Anterior cingulate cortex (tissue), 58 donors: ENCODE results near the gene NDFIP1.
A peak's percentile ranks its signal among the peaks of the same experiment; 100 is the strongest.

ENCODE experiments used
- DNase-seq, 58 donors: peaks; one replicate each; lab custom pipeline; 2025; lab: John Stamatoyannopoulos, UW

NDFIP1 gene

GRCh38 chr5:142115937-142116614 is 7.5 kb downstream of the NDFIP1 start:
- DNase-seq = no peak

- DNase-seq = no peak
These were observed 9.1 kb downstream of the NDFIP1 start for GRCh38 chr5:142117579-142118151.

DNA sequence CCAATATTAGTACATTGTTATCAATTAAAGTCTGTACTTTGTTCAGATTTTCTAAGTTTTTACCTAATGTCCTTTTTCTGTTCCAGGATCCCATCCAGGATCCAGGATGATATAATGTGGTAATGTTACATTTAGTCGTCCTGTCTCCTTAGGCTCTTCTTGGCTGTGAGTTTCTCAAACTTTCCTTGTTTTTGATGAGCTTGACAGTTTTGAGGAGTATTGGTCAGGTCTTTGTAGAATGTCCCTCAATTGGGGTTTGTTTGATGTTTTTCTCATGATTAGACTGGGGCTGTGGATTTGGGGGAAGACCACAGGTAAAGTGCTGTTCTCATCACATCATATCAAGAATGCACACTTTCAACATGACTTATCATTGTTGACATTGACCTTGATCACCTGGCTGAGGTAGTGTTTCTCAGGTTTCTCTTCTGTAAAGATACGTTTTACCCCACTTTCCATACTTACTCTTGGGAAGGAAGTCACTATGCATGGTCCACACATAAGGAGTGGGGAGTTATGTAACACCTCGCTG is 9.6 kb downstream of the NDFIP1 start:
- no peak for DNase-seq

GRCh38 chr5:142119051-142119625 is 10.6 kb downstream of the NDFIP1 start:
- DNase-seq = no peak

DNA sequence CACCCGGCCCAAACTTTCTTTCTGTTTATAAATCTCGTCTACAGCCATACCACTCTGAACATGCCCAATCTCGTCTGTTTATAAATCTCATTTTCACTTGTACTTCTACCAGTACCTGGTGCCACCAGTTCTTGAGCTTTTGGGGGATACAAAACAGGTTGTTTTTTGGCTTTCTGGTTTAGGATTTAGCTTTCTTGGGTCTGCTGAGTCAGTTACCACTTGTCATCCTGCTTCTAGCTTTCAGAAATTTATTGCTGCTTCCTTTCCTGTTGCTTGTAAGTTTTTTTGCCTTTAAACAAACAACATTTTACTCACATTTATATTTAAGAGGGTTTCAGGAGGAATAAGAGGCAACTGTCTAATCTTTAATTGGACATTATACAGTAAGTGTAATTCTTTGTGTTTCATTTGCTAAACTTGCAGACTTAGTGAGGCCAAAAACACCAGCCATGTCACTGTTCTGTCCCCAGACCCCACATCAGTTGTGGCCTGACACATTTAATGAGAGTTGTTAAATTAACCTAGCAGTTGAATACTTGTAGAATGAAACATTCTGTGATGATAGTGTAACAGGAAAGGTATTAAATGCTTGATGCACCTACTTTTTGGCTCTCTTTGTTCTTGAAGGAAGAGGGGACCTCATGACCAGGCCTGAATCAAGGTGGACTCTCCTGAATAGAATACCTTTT is 11.8 kb downstream of the NDFIP1 start:
- no peak for DNase-seq

DNA sequence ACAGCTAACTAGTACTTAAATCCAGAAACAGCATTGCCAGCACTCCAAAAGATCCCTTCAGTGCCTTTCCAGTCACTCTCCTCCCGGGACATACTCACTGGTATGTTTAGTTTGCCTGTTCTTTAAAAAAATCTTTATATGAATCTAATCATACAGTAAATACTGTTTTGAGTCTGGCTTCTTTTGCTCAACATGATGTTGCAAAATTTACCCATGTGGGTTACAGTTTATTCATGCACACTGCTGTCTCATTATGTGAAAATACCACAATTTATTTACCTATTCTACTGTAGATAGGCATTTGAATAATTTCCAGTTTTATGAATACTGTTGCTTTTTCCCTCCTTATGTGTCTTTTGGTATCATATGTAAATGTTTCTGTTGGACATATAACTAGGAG is 13.5 kb downstream of the NDFIP1 start:
- DNase-seq = no peak

DNA sequence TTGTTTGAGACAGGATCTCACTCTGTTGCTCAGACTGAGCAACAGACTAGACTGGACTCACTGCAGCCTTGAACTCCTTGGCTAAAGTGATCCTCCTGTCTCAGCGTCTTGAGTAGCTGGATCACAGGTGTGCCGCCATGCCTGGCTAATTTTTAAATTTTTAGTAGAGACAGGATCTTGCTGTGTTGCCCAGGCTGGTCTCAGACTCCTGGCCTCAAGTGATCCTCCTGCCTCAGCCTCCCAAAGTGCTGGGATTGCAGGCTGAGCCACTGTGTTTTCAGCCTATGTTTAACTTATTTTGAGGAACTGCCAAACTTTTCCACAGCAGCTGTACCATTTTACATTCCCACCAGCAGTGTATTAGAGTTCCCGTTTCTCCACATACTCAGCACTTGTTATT is 16.8 kb downstream of the NDFIP1 start:
- no peak for DNase-seq

- DNase-seq = no peak
These were observed 17.4 kb downstream of the NDFIP1 start for GRCh38 chr5:142125963-142126362.

- DNase-seq = no peak
These were observed 20.2 kb downstream of the NDFIP1 start for GRCh38 chr5:142128675-142129208.

DNA sequence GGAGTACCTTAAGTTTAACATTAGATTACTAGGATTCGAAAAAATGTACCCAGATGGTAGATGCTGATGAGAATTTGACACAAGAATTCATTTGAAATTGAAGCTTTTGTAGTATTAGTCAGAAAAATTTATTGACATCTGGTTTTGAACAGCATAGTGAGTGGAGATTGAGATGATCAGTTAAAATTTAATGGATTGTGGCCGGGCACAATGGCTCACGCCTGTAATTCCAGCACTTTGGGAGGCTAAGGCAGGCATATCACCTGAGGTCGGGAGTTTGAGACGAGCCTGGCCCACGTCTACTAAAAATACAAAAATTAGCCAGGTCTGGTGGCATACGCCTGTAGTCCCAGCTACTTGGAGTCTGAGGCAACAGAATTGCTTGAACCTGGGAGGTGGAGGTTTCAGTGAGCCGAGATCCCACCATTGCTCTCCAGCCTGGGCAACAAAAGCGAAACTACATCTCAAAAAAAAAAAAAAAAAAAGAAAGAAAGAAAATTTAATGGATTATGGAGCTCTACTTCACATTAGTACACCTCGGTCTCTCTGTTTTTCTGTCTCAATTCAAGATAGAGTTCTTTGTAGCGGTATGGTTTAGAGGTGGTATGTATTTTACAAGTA is 21.0 kb downstream of the NDFIP1 start:
- DNase-seq = no peak

- DNase-seq = no peak
These were observed 22.8 kb downstream of the NDFIP1 start for GRCh38 chr5:142131394-142131793.

GRCh38 chr5:142132916-142133315 is 24.3 kb downstream of the NDFIP1 start:
- no peak for DNase-seq

- DNase-seq = no peak
These were observed 25.0 kb downstream of the NDFIP1 start for GRCh38 chr5:142133330-142134206.

DNA sequence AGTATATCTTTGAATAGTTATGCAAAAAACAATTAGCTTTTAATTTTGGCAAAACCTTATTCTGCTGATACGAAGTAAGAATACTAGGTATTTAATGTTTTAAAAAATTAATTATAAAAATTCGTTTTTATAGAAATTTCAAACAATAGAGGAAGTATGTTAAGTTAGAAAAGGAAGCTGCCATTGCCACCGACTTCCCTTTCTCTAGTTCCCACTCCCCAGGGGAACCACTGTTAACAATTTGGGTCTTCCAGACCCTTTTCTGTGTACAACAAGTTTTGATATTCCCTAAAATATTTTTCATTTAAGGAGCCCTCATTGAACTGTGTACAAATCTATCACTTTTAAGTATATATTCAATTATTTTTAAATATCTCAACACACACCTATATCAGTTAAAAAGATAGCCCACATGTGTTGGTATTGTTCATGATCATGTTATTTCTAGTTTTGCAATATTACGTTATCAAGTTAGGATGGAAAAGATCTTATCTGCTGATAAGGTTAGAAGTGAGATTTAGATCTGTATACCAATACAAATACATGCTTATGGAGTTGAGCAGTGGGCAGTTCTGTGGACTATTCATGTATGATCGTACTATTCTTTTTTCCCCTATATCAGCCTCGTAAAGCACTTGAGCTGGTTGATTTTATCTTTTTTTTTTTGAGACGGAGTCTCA is 25.9 kb downstream of the NDFIP1 start:
- no peak for DNase-seq

GRCh38 chr5:142141463-142141862 is 32.9 kb downstream of the NDFIP1 start:
- no peak for DNase-seq

GRCh38 chr5:142143878-142144277 is 35.3 kb downstream of the NDFIP1 start:
- no peak for DNase-seq

- DNase-seq = peak in 27 of 58 donors; percentile 1 to 57 (median 25)
These were observed 36.7 kb downstream of the NDFIP1 start for GRCh38 chr5:142145106-142145900.

DNA sequence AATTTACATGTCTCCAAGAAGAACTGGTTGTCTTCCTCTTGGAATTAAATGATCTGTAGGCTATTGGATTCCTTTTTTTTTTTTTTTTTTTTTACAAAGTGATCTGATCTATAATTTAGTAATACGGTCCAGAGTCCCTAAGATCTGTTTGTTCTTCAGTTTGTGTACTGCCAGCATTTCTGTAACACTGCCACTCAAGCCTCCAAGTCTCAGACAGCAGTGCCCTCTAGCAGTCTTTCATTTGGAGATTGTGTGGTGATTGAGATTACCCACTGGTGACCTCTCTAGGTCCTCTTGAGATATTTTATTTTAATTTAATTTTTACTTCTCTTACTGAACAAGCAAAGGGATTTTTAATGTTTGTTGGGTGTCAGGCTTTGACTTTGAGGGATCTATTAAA is 40.8 kb downstream of the NDFIP1 start:
- DNase-seq = no peak
